Measurements from ENCODE around the gene DMPK. TPM values are rescaled to one million over a fixed set of nuclear protein-coding genes. Genes with fewer than 3 reads are reported as not detected.
A peak's percentile ranks its signal among the peaks of the same experiment; 100 is the strongest.

The DMPK gene
- total RNA-seq, 5 donors from 2014 or later (not counting 1 experiment from before 2014, with no cell fraction given) = 31.4 to 46.4 (median 36.9) TPM

DNA sequence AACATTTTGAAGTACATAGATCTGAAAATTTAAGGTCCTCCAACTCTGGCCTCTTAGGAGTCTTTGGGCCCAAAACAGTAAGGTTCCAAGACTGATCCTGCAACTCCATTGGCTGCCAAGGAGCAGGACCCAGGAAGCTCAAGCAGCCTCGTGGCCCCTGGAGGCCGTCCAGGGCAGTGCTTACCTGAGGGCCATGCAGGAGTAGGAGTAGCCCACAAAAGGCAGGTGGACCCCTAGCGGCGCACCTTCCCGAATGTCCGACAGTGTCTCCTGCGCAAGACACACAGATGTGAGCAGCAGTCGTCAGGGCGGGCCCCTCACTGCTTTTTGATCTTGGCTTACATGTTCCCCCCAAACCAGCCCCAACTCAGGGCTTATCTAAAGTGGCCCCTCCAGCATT is 7.5 kb downstream of the DMPK start:
- peaks cover 2 to 30% of the 10 kb centered on the region in 2 experiments for H3K4me1 ChIP-seq (ENCODE audit: control insufficient read depth in 1 of 2, extremely low read depth in 1 of 2, insufficient read depth in 2 of 2, low read length in 2 of 2)
- Mint-ChIP-seq H3K9me3 (no peaks in the 10 kb centered on the region), H3K36me3 (peaks cover 15% of the 10 kb centered on the region), H3K27ac (no peak overlapping the region), H3K4me3 (no peak overlapping the region), H3K4me1 (peaks cover 18 to 29% (median 20%) of the 10 kb centered on the region in 3 donors), H3K27me3 (peaks cover 8 to 17% of the 10 kb centered on the region in 2 donors)
- CTCF ChIA-PET = no interaction called here
- H3K4me3 ChIP-seq (ENCODE audit: control insufficient read depth in 1 of 2, extremely low read depth in 1 of 2, low read length in 1 of 2) = no peak overlapping the region
- no peak overlapping the region for H3K27ac ChIP-seq (ENCODE audit: low read length)
- peaks cover 6 to 9% of the 10 kb centered on the region in 2 donors for H3K36me3 ChIP-seq (ENCODE audit: control insufficient read depth in 2 of 2, extremely low read depth in 1 of 2, insufficient read depth in 1 of 2, low read length in 1 of 2)
- POLR2A ChIA-PET = no interaction called here
- ATAC-seq (replicated peaks in 1 of 4) (no peak), DNase-seq (no peak)
- H3K9me3 ChIP-seq = no peaks in the 10 kb centered on the region
- 91% methylated on average over 8 of the region's 9 CpGs for WGBS (ENCODE audit: insufficient coverage)
- H3K27me3 ChIP-seq (replicated peaks in 1 of 2; ENCODE audit: control insufficient read depth in 2 of 2, extremely low read depth in 1 of 2, insufficient read depth in 2 of 2, low read length in 1 of 2) = peaks cover 0 to 43% of the 10 kb centered on the region in 2 experiments

GRCh38 chr19:45773384-45773783 is 8.9 kb downstream of the DMPK start:
- H3K36me3 ChIP-seq (ENCODE audit: control insufficient read depth in 2 of 2, extremely low read depth in 1 of 2, insufficient read depth in 1 of 2, low read length in 1 of 2) = peaks cover 6 to 9% of the 10 kb centered on the region in 2 donors
- Mint-ChIP-seq H3K36me3 (peaks cover 11% of the 10 kb centered on the region), H3K4me3 (no peak overlapping the region), H3K4me1 (peaks cover 10 to 21% (median 11%) of the 10 kb centered on the region in 3 donors), H3K27me3 (peaks cover 0 to 7% of the 10 kb centered on the region in 2 donors), H3K9me3 (no peaks in the 10 kb centered on the region), H3K27ac (no peak overlapping the region)
- ATAC-seq (replicated peaks in 1 of 4) (no peak), DNase-seq (no peak)
- no peaks in the 10 kb centered on the region for H3K9me3 ChIP-seq
- CTCF ChIA-PET = interaction anchor here (0.6 to 1.0 kb wide), 3 partner anchors 25 to 92 kb away, joined by 3 to 9 read pairs (median 4); no protein-coding TSS in a partner anchor
- no peak overlapping the region for H3K27ac ChIP-seq (ENCODE audit: low read length)
- POLR2A ChIA-PET = interaction anchor here in 1 of 2 donors (0.6 kb wide), 2 partner anchors 12 to 42 kb away, joined by 4 to 6 read pairs; no protein-coding TSS in a partner anchor
- peaks cover 0 to 32% of the 10 kb centered on the region in 2 experiments for H3K27me3 ChIP-seq (replicated peaks in 1 of 2; ENCODE audit: control insufficient read depth in 2 of 2, extremely low read depth in 1 of 2, insufficient read depth in 2 of 2, low read length in 1 of 2)
- peaks cover 2 to 26% of the 10 kb centered on the region in 2 experiments for H3K4me1 ChIP-seq (ENCODE audit: control insufficient read depth in 1 of 2, extremely low read depth in 1 of 2, insufficient read depth in 2 of 2, low read length in 2 of 2)
- WGBS (ENCODE audit: insufficient coverage) = no CpG with 5 or more reads among the region's 2 CpGs
- no peak overlapping the region for H3K4me3 ChIP-seq (ENCODE audit: control insufficient read depth in 1 of 2, extremely low read depth in 1 of 2, low read length in 1 of 2)

DNA sequence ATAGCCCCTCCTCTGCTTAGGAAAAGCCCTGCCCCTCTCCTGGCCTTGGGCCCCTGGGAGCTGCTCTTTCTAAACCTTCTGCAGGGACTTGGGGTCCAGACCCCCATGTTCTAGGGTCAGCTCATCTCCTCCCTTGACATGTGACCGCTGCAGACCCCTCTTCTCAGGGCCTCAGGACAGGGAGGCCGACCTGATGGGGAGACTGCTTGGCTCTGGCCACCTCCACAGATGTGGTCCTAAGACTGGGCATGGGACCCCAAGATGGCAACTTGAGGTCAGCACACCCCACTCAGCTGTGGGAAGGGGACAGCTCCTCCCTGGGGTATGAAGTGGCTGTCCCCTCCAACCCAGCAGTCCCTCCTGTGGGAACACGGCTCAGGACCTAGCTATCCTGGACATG is 9.4 kb downstream of the DMPK start:
- Histone ChIP-seq H3K27ac (ENCODE audit: low read length) (no peak overlapping the region), H3K4me3 (ENCODE audit: control insufficient read depth in 1 of 2, extremely low read depth in 1 of 2, low read length in 1 of 2) (no peak overlapping the region), H3K9me3 (no peaks in the 10 kb centered on the region), H3K27me3 (replicated peaks in 1 of 2; ENCODE audit: control insufficient read depth in 2 of 2, extremely low read depth in 1 of 2, insufficient read depth in 2 of 2, low read length in 1 of 2) (peaks cover 0 to 30% of the 10 kb centered on the region in 2 experiments), H3K36me3 (ENCODE audit: control insufficient read depth in 2 of 2, extremely low read depth in 1 of 2, insufficient read depth in 1 of 2, low read length in 1 of 2) (peaks cover 6 to 9% of the 10 kb centered on the region in 2 donors), H3K4me1 (ENCODE audit: control insufficient read depth in 1 of 2, extremely low read depth in 1 of 2, insufficient read depth in 2 of 2, low read length in 2 of 2) (peaks cover 2 to 28% of the 10 kb centered on the region in 2 experiments)
- peaks cover 9 to 21% (median 10%) of the 10 kb centered on the region in 3 donors for H3K4me1 Mint-ChIP-seq
- peaks cover 0 to 5% of the 10 kb centered on the region in 2 donors for H3K27me3 Mint-ChIP-seq
- peaks cover 10% of the 10 kb centered on the region for H3K36me3 Mint-ChIP-seq
- no peak overlapping the region for H3K27ac Mint-ChIP-seq
- no peaks in the 10 kb centered on the region for H3K9me3 Mint-ChIP-seq
- CTCF ChIA-PET = interaction anchor here (0.5 to 1.0 kb wide), 4 partner anchors 26 to 286 kb away, joined by 3 to 7 read pairs (median 4); no protein-coding TSS in a partner anchor
- POLR2A ChIA-PET = interaction anchor here in 1 of 2 donors (0.6 kb wide), 2 partner anchors 12 to 285 kb away, joined by 4 to 6 read pairs; no protein-coding TSS in a partner anchor
- WGBS (ENCODE audit: insufficient coverage) = 94% methylated on average over 2 of the region's 3 CpGs
- DNase-seq (no peak), ATAC-seq (replicated peaks in 1 of 4) (no peak)
- no peak overlapping the region for H3K4me3 Mint-ChIP-seq

GRCh38 chr19:45772130-45772840 is 10.0 kb downstream of the DMPK start:
- ChIA-PET POLR2A (interaction anchor here in 1 of 2 donors (0.6 kb wide), 2 partner anchors 11 to 284 kb away, joined by 4 to 6 read pairs; no protein-coding TSS in a partner anchor), CTCF (interaction anchor here in 1 of 2 donors (0.5 to 1.0 kb wide), 2 partner anchors 45 to 286 kb away, joined by 3 to 7 read pairs; no protein-coding TSS in a partner anchor)
- H3K27me3 ChIP-seq (replicated peaks in 1 of 2; ENCODE audit: control insufficient read depth in 2 of 2, extremely low read depth in 1 of 2, insufficient read depth in 2 of 2, low read length in 1 of 2) = peaks cover 0 to 30% of the 10 kb centered on the region in 2 experiments
- ATAC-seq (replicated peaks in 1 of 4) = no peak
- no peak overlapping the region for H3K4me3 ChIP-seq (ENCODE audit: control insufficient read depth in 1 of 2, extremely low read depth in 1 of 2, low read length in 1 of 2)
- Mint-ChIP-seq H3K27me3 (peaks cover 0 to 8% of the 10 kb centered on the region in 2 donors), H3K36me3 (peaks cover 7% of the 10 kb centered on the region), H3K4me1 (peaks cover 9 to 21% (median 10%) of the 10 kb centered on the region in 3 donors), H3K4me3 (no peak overlapping the region), H3K27ac (peak overlapping the region in 1 of 2 donors; percentile 2), H3K9me3 (no peaks in the 10 kb centered on the region)
- H3K9me3 ChIP-seq = no peaks in the 10 kb centered on the region
- DNase-seq = no peak
- H3K4me1 ChIP-seq (ENCODE audit: control insufficient read depth in 1 of 2, extremely low read depth in 1 of 2, insufficient read depth in 2 of 2, low read length in 2 of 2) = peaks cover 2 to 34% of the 10 kb centered on the region in 2 experiments
- no peak overlapping the region for H3K27ac ChIP-seq (ENCODE audit: low read length)
- 75% methylated on average over 10 of the region's 14 CpGs for WGBS (ENCODE audit: insufficient coverage)
- peaks cover 5 to 7% of the 10 kb centered on the region in 2 donors for H3K36me3 ChIP-seq (ENCODE audit: control insufficient read depth in 2 of 2, extremely low read depth in 1 of 2, insufficient read depth in 1 of 2, low read length in 1 of 2)

GRCh38 chr19:45771311-45771933 is 10.9 kb downstream of the DMPK start:
- DNase-seq (no peak), ATAC-seq (replicated peaks in 1 of 4) (no peak)
- peaks cover 0 to 9% of the 10 kb centered on the region in 2 donors for H3K27me3 Mint-ChIP-seq
- WGBS (ENCODE audit: insufficient coverage) = 93% methylated on average over 36 of the region's 46 CpGs
- Histone ChIP-seq H3K27me3 (replicated peaks in 1 of 2; ENCODE audit: control insufficient read depth in 2 of 2, extremely low read depth in 1 of 2, insufficient read depth in 2 of 2, low read length in 1 of 2) (peaks cover 0 to 30% of the 10 kb centered on the region in 2 experiments), H3K36me3 (ENCODE audit: control insufficient read depth in 2 of 2, extremely low read depth in 1 of 2, insufficient read depth in 1 of 2, low read length in 1 of 2) (no peaks in the 10 kb centered on the region), H3K4me1 (ENCODE audit: control insufficient read depth in 1 of 2, extremely low read depth in 1 of 2, insufficient read depth in 2 of 2, low read length in 2 of 2) (peaks cover 2 to 35% of the 10 kb centered on the region in 2 experiments), H3K27ac (ENCODE audit: low read length) (no peak overlapping the region), H3K9me3 (no peaks in the 10 kb centered on the region), H3K4me3 (ENCODE audit: control insufficient read depth in 1 of 2, extremely low read depth in 1 of 2, low read length in 1 of 2) (no peak overlapping the region)
- H3K9me3 Mint-ChIP-seq = no peaks in the 10 kb centered on the region
- H3K4me1 Mint-ChIP-seq = peaks cover 9 to 20% (median 11%) of the 10 kb centered on the region in 3 donors
- POLR2A ChIA-PET = no interaction called here
- H3K4me3 Mint-ChIP-seq = peak overlapping the region; percentile 35 to 90 (median 41)
- H3K27ac Mint-ChIP-seq = peak overlapping the region in 1 of 2 donors; percentile 3
- CTCF ChIA-PET = interaction anchor here (0.6 to 3.1 kb wide), 2 partner anchors 11 to 28 kb away, joined by 4 to 61 read pairs; partner anchors contain the start of gene DMPK (in 1 of the 2)
- H3K36me3 Mint-ChIP-seq = no peaks in the 10 kb centered on the region

All from T-cell (primary cell).